Liver (tissue), 3 donors: ENCODE results near the gene TMEM255B.

Experiments used
- EGR1 ChIP-seq, 2 donors: IDR thresholded peaks; 2 replicates each; pipeline ENCODE4 v1.6.1; 2016 to 2018; ENCODE audit warnings: antibody characterized with exemption in 2 of 2, low read depth in 2 of 2
- GABPA ChIP-seq, 2 donors: IDR thresholded peaks in 1 of 2; conservative IDR thresholded peaks in 1 of 2; 2 replicates each; pipeline ENCODE4 v1.6.1; 2016; ENCODE audit warnings: antibody characterized with exemption in 2 of 2, mild to moderate bottlenecking in 1 of 2, moderate library complexity in 1 of 2
- HNF4A ChIP-seq, 2 donors: conservative IDR thresholded peaks; 2 replicates each; pipeline ENCODE4 v1.6.1; 2016; ENCODE audit warnings: antibody characterized with exemption in 2 of 2, mild to moderate bottlenecking in 2 of 2
- YY1 ChIP-seq: IDR thresholded peaks from 2 replicates; pipeline ENCODE4 v1.6.1; 2016; ENCODE audit warnings: antibody characterized with exemption, mild to moderate bottlenecking
- TF ChIP-seq, protein P1 (sequence below): fragments of 150-350 bp; IDR thresholded peaks from 2 replicates; pipeline ENCODE4 v1.5.1; 2017; ENCODE audit warnings: improper control_type of control experiment, low read depth, low read length; ENCODE audit not compliant: missing input control
- TF ChIP-seq, protein P2 (sequence below): IDR thresholded peaks from 2 replicates; pipeline ENCODE4 v1.6.1; 2016; ENCODE audit warnings: antibody characterized with exemption
- TF ChIP-seq, protein P3 (sequence below): IDR thresholded peaks from 2 replicates; pipeline ENCODE4 v1.6.1; 2016; ENCODE audit warnings: antibody characterized with exemption
- TF ChIP-seq, protein P4 (sequence below): IDR thresholded peaks from 2 replicates; pipeline ENCODE4 v1.6.1; 2016; ENCODE audit warnings: antibody characterized with exemption, mild to moderate bottlenecking
- TF ChIP-seq, protein P5 (sequence below): IDR thresholded peaks from 2 replicates; pipeline ENCODE4 v1.6.1; 2016; ENCODE audit warnings: antibody characterized with exemption
- donor health status: healthy.
- donor health status: healthy.

DNA sequence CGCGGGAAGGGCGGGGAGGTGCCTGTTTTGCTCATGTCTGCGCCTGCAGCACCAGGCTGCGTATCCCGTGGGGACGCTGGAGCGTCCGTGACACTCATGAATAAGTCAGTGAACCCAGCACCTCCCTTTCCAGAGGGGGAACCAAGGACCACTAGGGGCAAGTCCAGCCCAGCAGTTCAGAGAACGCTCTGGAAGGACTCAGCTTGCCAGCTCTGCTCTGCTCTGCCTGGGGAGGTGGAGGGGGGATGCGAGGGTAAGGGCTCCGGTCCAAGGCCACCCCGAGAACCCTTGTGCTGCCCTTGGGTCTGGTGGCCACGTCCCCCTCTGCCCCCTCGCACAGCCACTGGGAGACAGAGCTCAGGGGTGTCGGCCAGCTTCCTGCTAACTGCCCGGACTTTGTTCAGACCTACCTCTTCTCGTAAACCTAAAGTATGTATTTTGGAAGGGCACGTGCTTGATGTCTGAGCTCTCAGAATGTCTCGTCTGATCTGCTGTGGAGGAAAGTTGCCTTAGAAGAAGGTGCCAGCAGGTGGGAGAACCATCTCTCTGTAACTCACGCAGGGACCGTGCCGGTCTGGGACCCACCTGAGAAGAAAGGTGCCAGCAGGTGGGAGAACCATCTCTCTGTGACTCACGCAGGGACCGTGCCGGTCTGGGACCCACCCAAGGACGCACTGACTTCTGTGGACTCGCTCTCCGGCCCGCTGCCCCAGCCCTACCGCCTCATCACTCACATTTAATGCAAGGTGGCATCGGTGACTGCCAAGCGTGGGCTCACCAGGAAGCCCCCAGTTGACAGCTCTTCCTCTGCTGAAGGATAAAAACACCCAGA, 34.1 kb downstream of the TMEM255B start:
- TF ChIP-seq, protein P1, sequence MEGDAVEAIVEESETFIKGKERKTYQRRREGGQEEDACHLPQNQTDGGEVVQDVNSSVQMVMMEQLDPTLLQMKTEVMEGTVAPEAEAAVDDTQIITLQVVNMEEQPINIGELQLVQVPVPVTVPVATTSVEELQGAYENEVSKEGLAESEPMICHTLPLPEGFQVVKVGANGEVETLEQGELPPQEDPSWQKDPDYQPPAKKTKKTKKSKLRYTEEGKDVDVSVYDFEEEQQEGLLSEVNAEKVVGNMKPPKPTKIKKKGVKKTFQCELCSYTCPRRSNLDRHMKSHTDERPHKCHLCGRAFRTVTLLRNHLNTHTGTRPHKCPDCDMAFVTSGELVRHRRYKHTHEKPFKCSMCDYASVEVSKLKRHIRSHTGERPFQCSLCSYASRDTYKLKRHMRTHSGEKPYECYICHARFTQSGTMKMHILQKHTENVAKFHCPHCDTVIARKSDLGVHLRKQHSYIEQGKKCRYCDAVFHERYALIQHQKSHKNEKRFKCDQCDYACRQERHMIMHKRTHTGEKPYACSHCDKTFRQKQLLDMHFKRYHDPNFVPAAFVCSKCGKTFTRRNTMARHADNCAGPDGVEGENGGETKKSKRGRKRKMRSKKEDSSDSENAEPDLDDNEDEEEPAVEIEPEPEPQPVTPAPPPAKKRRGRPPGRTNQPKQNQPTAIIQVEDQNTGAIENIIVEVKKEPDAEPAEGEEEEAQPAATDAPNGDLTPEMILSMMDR = no peak
- TF ChIP-seq GABPA (IDR thresholded peaks at IDR 0.05 in 1 of 2, conservative IDR thresholded peaks at IDR 0.05 in 1 of 2) = no peak
- TF ChIP-seq YY1 = no peak
- TF ChIP-seq, protein P2, sequence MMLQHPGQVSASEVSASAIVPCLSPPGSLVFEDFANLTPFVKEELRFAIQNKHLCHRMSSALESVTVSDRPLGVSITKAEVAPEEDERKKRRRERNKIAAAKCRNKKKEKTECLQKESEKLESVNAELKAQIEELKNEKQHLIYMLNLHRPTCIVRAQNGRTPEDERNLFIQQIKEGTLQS = no peak
- TF ChIP-seq, protein P3, sequence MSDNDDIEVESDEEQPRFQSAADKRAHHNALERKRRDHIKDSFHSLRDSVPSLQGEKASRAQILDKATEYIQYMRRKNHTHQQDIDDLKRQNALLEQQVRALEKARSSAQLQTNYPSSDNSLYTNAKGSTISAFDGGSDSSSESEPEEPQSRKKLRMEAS = no peak
- TF ChIP-seq, protein P4, sequence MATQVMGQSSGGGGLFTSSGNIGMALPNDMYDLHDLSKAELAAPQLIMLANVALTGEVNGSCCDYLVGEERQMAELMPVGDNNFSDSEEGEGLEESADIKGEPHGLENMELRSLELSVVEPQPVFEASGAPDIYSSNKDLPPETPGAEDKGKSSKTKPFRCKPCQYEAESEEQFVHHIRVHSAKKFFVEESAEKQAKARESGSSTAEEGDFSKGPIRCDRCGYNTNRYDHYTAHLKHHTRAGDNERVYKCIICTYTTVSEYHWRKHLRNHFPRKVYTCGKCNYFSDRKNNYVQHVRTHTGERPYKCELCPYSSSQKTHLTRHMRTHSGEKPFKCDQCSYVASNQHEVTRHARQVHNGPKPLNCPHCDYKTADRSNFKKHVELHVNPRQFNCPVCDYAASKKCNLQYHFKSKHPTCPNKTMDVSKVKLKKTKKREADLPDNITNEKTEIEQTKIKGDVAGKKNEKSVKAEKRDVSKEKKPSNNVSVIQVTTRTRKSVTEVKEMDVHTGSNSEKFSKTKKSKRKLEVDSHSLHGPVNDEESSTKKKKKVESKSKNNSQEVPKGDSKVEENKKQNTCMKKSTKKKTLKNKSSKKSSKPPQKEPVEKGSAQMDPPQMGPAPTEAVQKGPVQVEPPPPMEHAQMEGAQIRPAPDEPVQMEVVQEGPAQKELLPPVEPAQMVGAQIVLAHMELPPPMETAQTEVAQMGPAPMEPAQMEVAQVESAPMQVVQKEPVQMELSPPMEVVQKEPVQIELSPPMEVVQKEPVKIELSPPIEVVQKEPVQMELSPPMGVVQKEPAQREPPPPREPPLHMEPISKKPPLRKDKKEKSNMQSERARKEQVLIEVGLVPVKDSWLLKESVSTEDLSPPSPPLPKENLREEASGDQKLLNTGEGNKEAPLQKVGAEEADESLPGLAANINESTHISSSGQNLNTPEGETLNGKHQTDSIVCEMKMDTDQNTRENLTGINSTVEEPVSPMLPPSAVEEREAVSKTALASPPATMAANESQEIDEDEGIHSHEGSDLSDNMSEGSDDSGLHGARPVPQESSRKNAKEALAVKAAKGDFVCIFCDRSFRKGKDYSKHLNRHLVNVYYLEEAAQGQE = no peak
- no peak for TF ChIP-seq EGR1 (IDR thresholded peaks at IDR 0.05; ENCODE audit: low read depth in 2 of 2)
- TF ChIP-seq, protein P5, sequence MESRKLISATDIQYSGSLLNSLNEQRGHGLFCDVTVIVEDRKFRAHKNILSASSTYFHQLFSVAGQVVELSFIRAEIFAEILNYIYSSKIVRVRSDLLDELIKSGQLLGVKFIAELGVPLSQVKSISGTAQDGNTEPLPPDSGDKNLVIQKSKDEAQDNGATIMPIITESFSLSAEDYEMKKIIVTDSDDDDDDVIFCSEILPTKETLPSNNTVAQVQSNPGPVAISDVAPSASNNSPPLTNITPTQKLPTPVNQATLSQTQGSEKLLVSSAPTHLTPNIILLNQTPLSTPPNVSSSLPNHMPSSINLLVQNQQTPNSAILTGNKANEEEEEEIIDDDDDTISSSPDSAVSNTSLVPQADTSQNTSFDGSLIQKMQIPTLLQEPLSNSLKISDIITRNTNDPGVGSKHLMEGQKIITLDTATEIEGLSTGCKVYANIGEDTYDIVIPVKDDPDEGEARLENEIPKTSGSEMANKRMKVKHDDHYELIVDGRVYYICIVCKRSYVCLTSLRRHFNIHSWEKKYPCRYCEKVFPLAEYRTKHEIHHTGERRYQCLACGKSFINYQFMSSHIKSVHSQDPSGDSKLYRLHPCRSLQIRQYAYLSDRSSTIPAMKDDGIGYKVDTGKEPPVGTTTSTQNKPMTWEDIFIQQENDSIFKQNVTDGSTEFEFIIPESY = no peak
- TF ChIP-seq HNF4A (conservative IDR thresholded peaks at IDR 0.05) = no peak
